Stimulated activated CD4-positive, alpha-beta T cell treated with anti-CD3 and anti-CD28 coated beads, Interleukin-12 subunit alpha, Interleukin-12 subunit beta, amount 100 ng/mL, for 24 hours (primary cell): ENCODE measurements around the gene GABARAP.
"Not testable (repeated sequence)": the region's sequence is repeated elsewhere in the genome, so short reads cannot be mapped to it uniquely, and the experiment has no call there.

Source experiments
- DNase-seq, 2 experiments: peaks; one replicate each; pipeline ENCODE4 v3.0.0-alpha.2; 2020; ENCODE audit warnings: low read depth in 2 of 2

GABARAP gene

GRCh38 chr17:7260651-7261378 lies 18.6 kb upstream of the GABARAP start:
- DNase-seq: peak in 1 of 2 experiments; percentile 35

DNA sequence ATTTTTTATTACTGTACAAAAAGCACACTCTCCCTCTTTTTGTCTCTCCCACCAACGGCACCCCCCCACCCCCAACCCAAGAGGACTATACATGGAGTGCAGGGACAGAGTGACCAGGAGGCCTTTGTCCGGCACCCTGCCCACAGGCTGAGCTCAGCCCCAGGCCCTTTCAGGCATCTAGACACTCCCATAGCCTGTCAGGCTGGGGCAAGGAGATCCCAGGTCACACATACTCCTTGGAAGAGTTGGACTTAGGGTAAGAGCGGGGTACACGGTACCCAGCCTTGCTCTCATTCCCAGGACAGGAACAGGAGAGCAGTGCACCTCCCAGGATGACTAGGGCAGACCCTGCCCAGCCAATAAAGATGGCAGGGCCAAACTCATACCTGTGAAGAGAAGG lies 17.9 kb upstream of the GABARAP start:
- no peak for DNase-seq

- no peak for DNase-seq
Observed at GRCh38 chr17:7259555-7259889, 17.3 kb upstream of the GABARAP start.

- DNase-seq: no peak
Observed at GRCh38 chr17:7258731-7259554, 16.7 kb upstream of the GABARAP start.

- DNase-seq: no peak
Observed at GRCh38 chr17:7256766-7257456, 14.7 kb upstream of the GABARAP start.

GRCh38 chr17:7254511-7254910 lies 12.3 kb upstream of the GABARAP start:
- DNase-seq: no peak

DNA sequence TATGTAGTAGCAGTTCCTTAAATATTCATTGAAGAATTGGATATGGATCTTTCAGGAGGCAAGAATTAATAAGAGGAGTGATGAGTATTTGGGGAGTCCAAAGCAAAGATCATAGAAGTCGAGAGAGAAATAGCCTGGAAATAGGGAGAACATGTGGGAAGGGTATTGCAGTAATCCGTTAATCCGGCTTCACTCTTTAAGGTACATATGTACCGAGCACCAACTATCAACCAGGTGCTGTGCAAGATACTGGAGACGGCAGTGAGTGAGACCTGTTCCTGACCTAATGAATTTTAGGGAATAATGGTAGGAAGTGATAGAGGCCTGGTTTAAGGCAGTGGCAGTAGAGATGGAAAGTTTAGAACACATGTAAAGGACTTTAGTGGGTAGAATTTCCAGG lies 10.8 kb upstream of the GABARAP start:
- DNase-seq: no peak

DNA sequence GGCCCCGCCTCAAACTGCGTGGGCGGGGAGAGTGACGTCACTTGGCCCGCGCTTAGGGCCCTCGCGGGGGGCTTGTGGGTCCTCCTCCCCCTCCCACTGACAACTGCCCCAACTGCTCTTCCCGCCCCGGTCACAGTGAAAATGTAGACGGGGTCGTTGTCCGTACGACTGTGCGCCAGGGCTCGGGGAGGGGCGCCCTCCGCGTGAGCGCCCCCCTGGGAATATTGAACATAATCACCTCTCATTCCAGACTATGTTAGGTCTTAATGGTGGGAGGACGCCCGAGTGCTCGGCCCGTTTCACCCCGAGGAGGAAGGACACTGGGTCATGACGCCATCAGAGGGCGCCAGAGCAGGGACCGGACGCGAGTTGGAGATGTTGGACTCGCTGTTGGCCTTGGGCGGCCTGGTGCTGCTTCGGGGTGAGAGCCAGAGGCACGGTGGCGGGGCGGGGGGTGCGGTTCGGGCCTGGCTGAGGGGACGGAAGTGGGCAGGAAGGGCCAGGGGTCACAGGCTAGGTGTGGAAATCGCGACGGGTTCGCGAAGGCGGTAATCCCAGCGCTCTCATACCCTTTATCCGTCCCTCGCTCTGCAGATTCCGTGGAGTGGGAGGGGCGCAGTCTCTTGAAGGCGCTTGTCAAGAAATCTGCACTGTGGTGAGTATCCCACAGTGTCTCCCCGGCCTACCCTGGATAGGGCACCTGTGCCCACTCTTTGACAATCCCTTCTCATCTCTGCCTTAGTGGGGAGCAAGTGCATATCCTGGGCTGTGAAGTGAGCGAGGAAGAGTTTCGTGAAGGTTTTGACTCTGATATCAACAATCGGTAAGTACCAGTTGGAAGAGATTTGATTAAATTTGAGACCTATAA lies 10.2 kb upstream of the GABARAP start, which contains the start of gene ELP5:
Gene ELP5 (plus strand): TSS at position 40 of the 868 bp plus-strand sequence. CDS start 336 bp downstream, at position 376.
- peak; percentile 70 to 88 for DNase-seq

GRCh38 chr17:7251661-7252175 lies 9.5 kb upstream of the GABARAP start, which contains the start of gene CTDNEP1:
CTDNEP1 (minus strand) TSS chr17:7251734; CDS start chr17:7251296, 438 bp downstream.
- DNase-seq: peak; percentile 97

- DNase-seq: no peak
Observed at GRCh38 chr17:7250695-7251627, 8.7 kb upstream of the GABARAP start.

DNA sequence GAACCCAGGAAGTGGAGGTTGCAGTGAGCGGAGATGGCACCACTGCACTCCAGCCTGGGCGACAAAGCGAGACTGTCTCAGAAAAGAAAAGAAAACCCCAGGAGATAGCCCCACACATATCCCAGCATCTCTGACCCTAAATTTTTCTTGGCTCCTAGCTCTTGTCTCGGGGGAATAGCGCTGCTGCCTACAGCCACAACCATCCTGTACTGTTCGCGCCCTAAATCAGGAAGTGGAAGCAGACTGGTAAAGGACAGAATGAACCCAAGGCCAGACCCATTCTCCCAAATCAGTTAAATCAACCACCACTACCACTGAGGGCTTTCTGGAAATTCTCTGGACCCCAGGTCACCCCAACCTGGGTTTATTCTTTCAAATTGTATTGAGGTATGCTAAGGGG lies 7.6 kb upstream of the GABARAP start:
- DNase-seq: no peak

DNA sequence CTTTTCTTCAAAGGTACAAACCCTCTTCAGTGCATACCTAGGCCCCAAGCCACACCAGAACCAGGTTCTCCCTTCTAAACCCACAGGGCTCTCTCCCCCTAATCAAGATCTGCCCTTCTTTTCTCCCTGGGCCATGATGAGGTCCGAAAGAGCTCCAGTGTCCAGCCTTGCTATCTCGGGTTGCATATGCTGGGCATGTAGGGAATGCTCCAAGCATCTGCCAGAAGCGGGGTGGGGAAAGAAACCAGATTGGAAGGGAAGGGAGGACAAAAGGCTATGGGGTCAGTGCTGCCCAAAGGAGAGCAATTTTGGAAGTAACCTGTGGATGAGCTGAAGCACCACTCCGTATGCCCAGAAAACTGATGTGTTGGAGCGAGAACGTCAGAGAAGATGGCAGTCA lies 7.0 kb upstream of the GABARAP start:
- no peak for DNase-seq

DNA sequence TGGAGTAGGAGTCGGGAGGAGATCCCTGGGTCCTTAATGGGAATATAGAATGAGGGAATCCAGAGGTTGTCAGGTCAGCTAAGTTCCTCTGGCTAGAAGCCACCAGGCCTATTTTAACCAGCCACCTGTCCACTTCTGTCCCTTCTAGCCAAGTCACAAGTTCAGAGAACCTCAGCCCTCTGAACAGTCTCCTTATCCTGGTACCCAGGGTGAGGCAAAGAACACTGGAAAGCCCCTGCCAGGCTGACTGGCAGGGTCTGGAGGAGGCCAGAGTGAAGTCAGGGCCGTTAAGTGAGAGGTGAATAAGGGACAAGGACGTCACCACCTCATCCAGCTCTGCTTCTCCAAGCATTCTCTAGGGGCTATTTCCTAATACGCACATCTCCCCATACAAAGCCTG lies 6.5 kb upstream of the GABARAP start:
- DNase-seq: no peak

GRCh38 chr17:7246779-7247178 lies 4.5 kb upstream of the GABARAP start:
- DNase-seq: no peak

GRCh38 chr17:7243838-7244237 lies 1.6 kb upstream of the GABARAP start:
- DNase-seq: not testable (repeated sequence)

DNA sequence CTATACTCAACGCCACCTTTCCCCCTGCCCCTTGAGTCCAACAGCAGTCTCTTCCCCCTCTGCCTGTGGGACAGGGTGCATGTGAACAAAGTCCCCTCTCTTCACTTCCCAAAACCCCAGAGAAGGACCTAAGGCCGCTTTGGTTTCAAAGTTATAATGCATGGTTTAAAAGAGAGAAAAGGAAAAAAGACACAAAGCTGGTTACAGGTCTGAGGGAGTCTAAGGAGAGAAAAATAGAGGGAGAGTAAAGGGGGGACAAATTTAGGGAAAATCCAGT lies 1.1 kb upstream of the GABARAP start:
- no peak for DNase-seq

DNA sequence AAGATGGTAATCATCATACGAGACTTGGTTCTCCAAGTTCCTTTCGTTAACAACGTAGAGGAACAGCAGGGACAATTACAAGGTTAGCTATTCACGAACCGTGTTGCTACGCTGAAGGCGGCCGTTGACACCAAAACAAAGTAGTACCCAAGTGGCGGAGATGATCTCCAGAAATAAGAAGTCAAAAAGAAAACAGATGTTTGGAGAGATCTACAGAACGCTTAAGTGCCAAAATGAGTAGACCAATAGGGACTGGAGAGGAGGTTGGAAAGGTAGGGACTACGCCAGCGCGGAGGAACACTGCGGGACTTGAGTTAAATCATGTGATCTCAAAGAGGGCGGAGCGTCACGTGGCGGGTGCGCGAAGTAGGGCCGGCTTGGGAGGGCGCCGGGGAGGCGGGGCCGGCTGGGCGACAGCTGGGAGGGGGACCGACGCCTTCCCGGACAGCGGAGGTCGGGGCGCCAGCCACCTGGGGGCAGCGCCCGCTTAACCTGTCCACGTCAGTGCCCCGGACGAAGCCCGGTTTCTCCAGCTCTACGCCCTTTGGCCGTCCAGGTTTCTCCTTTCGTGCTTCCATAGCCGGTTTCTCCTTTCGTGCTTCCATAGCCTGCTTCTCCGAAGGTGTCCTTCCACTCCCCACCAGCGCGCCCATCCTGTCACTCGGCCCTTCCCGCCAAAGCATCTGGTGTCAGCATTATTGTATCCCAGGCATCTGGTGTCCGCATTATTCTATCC lies 636 bp upstream of the GABARAP start:
- DNase-seq: peak; percentile 81 to 89

GRCh38 chr17:7241090-7241733 lies 1.0 kb downstream of the GABARAP start:
- no peak for DNase-seq

- DNase-seq: no peak
Observed at GRCh38 chr17:7240375-7240774, 1.9 kb downstream of the GABARAP start.
